Lower leg skin (tissue), 3 donors: Measurements from ENCODE around the gene AKT3.

Source experiments
- POLR2A ChIP-seq, 2 donors: fragments of 450-650 bp; IDR thresholded peaks; one replicate each; pipeline ENCODE4 v1.6.1; 2016 to 2017; ENCODE audit warnings: antibody characterized with exemption in 2 of 2, mild to moderate bottlenecking in 1 of 2, moderate library complexity in 1 of 2
- TF ChIP-seq, protein P1 (sequence below), 3 donors: fragments of 450-650 bp; IDR thresholded peaks; one replicate each; pipeline ENCODE4 v1.5.1; 2016; ENCODE audit warnings: antibody characterized with exemption in 3 of 3, mild to moderate bottlenecking in 3 of 3, moderate library complexity in 2 of 3

GRCh38 chr1:243885806-243886205, 35.8 kb upstream of the AKT3 start:
- TF ChIP-seq, protein P1, sequence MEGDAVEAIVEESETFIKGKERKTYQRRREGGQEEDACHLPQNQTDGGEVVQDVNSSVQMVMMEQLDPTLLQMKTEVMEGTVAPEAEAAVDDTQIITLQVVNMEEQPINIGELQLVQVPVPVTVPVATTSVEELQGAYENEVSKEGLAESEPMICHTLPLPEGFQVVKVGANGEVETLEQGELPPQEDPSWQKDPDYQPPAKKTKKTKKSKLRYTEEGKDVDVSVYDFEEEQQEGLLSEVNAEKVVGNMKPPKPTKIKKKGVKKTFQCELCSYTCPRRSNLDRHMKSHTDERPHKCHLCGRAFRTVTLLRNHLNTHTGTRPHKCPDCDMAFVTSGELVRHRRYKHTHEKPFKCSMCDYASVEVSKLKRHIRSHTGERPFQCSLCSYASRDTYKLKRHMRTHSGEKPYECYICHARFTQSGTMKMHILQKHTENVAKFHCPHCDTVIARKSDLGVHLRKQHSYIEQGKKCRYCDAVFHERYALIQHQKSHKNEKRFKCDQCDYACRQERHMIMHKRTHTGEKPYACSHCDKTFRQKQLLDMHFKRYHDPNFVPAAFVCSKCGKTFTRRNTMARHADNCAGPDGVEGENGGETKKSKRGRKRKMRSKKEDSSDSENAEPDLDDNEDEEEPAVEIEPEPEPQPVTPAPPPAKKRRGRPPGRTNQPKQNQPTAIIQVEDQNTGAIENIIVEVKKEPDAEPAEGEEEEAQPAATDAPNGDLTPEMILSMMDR (IDR thresholded peaks at IDR 0.05) = no peak
- no peak for TF ChIP-seq POLR2A (IDR thresholded peaks at IDR 0.05)
